BLaER1 treated with 17β-estradiol and CSF1 and Interleukin-3, amounts not matched to agents 10 nM and 100 nM (cell line): ENCODE measurements around the gene FAIM.
"Not testable (repeated sequence)": the region's sequence is repeated elsewhere in the genome, so short reads cannot be mapped to it uniquely, and the experiment has no call there.

Experiments
- H3K27ac ChIP-seq, 11 experiments: shearing (Covaris generic); formaldehyde crosslinking; 2 replicates each; pipeline ENCODE4 v1.8.1; 2022
- H3K27me3 ChIP-seq, 11 experiments: shearing (Covaris generic); formaldehyde crosslinking; 2 replicates each; pipeline ENCODE4 v1.8.1; 2022
- H3K36me3 ChIP-seq, 11 experiments: shearing (Covaris generic); formaldehyde crosslinking; 2 replicates each; pipeline ENCODE4 v1.8.1; 2022
- H3K4me1 ChIP-seq, 10 experiments: shearing (Covaris generic); formaldehyde crosslinking; 2 replicates each; pipeline ENCODE4 v1.8.1; 2022
- H3K4me2 ChIP-seq, 11 experiments: shearing (Covaris generic); formaldehyde crosslinking; 2 replicates each; pipeline ENCODE4 v1.8.1; 2022
- H3K4me3 ChIP-seq, 10 experiments: shearing (Covaris generic); formaldehyde crosslinking; 2 replicates each; pipeline ENCODE4 v1.8.1; 2022
- H3K9ac ChIP-seq, 11 experiments: shearing (Covaris generic); formaldehyde crosslinking; 2 replicates each; pipeline ENCODE4 v1.8.1; 2022
- H3K9me3 ChIP-seq, 11 experiments: shearing (Covaris generic); formaldehyde crosslinking; replicated peaks in 1 of 11; 2 replicates each; pipeline ENCODE4 v1.8.1; 2022
- H4K20me1 ChIP-seq, 11 experiments: shearing (Covaris generic); formaldehyde crosslinking; 2 replicates each; pipeline ENCODE4 v1.8.1; 2022
- Cebpa-rat ChIP-seq, 11 experiments: shearing (Covaris generic); IDR thresholded peaks; 2 replicates each; pipeline ENCODE4 v1.8.1; 2022

FAIM gene, protein sequence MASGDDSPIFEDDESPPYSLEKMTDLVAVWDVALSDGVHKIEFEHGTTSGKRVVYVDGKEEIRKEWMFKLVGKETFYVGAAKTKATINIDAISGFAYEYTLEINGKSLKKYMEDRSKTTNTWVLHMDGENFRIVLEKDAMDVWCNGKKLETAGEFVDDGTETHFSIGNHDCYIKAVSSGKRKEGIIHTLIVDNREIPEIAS

DNA sequence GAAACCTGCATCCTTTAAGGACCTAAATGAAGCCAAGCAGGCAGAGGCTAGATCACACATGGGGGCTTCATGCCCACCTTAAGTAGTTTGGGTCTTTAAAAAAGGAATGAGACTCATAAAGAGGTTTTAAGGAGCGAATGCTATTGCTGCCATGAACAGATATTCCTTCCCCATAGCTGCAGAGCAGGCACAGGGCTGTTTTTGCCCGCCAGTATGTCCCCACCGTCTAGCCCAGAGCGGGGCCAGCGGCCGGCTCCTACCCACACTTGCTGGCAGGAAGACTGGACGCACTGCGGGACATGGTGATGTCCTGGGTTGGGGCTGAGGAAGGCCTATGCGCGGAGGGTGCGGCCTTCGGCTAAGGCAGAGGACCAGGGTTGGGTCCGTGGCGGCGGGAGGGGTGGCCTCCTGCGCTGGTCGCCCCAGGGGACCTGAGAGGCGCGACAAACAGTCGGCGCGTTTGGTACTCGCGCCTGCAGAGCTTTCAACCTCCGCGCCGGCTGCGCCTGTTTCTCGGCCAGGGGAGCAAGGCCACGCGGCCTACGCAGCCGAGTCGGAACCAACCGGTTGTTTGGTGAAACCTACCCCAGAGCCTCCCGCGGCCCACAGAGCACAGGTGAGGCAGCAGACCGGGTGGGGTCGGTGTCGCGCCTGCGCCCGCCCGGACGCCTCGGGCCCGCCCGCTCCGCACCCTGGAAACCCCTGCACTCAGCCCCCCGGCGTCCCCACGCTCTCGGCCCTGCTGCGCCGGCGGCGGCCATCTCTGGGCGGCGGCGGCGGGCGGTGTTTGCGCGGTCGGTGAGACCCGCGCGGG is at the start of gene FAIM:
Gene FAIM (plus strand): TSS at position 450 of the 814 bp plus-strand sequence. CDS start 10,956 bp downstream, outside the sequence.
- Histone ChIP-seq H3K4me1 (peaks cover 15 to 32% (median 24%) of the 10 kb centered on the region in 10 experiments), H4K20me1 (peaks cover 0 to 4% (median 0%) of the 10 kb centered on the region in 11 experiments; a peak in 1 of 22 replicates), H3K4me3 (peak within 1 kb of the TSS; percentile 51 to 85 (median 78)), H3K9me3 (peaks cover 0 to 12% (median 10%) of the 10 kb centered on the region in 11 experiments; a peak in 12 of 22 replicates), H3K4me2 (peak within 1 kb of the TSS; percentile 69 to 92 (median 89)), H3K36me3 (peaks cover 0 to 24% (median 3%) of the 10 kb centered on the region in 11 experiments; a peak in 9 of 22 replicates), H3K9ac (peak within 1 kb of the TSS; percentile 93 to 99 (median 98)), H3K27ac (peak within 1 kb of the TSS; percentile 90 to 99 (median 97)), H3K27me3 (no peaks in the 10 kb centered on the region)
- no peak for TF ChIP-seq Cebpa-rat (IDR thresholded peaks at IDR 0.05)

DNA sequence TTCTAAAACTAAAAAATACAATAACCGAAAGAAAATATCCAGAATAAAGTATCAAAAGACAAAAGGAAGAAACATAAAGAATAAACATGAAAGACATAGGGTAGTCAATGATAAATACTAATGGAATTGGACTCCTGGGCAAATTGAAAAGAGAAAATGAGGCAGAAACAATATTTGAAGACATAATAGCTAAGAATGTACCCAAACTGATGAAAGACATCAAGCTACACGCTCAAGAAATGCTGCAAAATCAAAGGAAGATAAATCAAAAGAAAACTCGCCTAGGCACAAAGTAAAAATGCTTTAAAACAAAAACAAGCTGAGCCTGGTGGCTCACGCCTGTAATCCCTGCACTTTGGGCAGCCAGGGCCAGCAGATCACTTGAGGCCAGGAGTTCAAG is 49.4 kb upstream of the FAIM start:
- H3K27ac ChIP-seq: no peak overlapping the region
- H3K4me3 ChIP-seq: no peak overlapping the region
- no peaks in the 10 kb centered on the region for H4K20me1 ChIP-seq
- H3K9ac ChIP-seq: no peak overlapping the region
- no peak overlapping the region for H3K4me2 ChIP-seq
- no peak for TF ChIP-seq Cebpa-rat (IDR thresholded peaks at IDR 0.05)
- no peaks in the 10 kb centered on the region for H3K27me3 ChIP-seq
- H3K36me3 ChIP-seq: peaks cover 8 to 48% (median 35%) of the 10 kb centered on the region in 11 experiments; a peak in 21 of 22 replicates
- no peaks in the 10 kb centered on the region for H3K4me1 ChIP-seq
- H3K9me3 ChIP-seq: peaks cover 45 to 87% (median 65%) of the 10 kb centered on the region in 11 experiments

DNA sequence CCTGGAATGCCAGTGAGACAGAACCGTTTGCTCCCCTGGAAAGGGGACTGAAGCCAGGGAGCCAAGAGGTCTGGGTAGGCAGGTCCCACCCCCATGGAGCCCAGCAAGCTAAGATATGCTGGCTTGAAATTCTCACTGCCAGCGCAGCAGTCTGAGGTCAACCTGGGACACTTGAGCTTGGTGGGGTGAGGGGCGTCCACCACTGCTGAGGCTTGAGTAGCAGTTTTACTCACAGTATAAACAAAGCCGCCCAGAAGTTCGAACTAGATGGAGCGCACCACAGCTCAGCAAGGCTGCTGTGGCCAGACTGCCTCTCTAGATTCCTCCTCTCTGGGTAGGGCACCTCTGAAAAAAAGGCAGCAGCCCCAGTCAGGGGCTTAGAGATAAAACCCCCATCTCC is 48.1 kb upstream of the FAIM start:
- no peaks in the 10 kb centered on the region for H3K27me3 ChIP-seq
- H3K4me3 ChIP-seq: no peak overlapping the region
- peaks cover 35 to 76% (median 54%) of the 10 kb centered on the region in 11 experiments for H3K9me3 ChIP-seq
- no peak overlapping the region for H3K9ac ChIP-seq
- H3K27ac ChIP-seq: no peak overlapping the region
- H3K4me2 ChIP-seq: no peak overlapping the region
- no peaks in the 10 kb centered on the region for H3K4me1 ChIP-seq
- TF ChIP-seq Cebpa-rat (IDR thresholded peaks at IDR 0.05): no peak
- peaks cover 4 to 37% (median 29%) of the 10 kb centered on the region in 11 experiments; a peak in 21 of 22 replicates for H3K36me3 ChIP-seq
- no peaks in the 10 kb centered on the region for H4K20me1 ChIP-seq

DNA sequence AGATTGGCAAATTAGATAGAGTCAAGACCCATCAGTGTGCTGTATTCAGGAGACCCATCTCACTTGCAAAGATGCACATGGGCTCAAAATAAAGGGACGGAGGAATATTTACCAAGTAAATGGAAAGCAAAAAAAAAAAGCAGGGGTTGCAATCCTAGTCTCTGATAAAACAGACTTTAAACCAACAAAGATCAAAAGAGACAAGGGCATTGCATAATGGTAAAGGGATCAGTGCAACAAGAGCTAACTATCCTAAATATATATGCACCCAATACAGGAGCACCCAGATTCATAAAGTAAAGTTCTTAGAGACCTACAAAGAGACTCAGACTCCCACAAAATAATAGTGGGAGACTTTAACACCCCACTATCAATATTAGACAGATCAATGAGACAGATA is 45.7 kb upstream of the FAIM start:
- H3K27me3 ChIP-seq, H3K4me2 ChIP-seq: not testable (repeated sequence)

DNA sequence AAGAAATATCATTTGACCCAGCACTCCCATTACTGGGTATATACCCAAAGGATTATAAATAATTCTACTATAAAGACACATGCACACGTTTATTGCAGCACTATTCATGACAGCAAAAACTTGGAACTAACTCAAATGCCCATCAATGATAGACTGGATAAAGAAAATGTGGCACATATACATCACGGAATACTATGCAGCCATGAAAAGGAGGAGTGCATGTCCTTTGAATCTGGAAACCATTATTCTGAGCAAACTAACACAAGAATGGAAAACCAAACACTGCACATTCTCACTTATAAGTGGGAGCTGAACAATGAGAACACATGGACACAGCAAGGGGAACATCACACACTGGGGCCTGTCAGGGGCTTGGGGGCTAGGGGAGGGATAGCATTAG is 42.3 kb upstream of the FAIM start:
- H3K27ac ChIP-seq, H4K20me1 ChIP-seq, H3K27me3 ChIP-seq, H3K4me1 ChIP-seq, H3K4me3 ChIP-seq, H3K9ac ChIP-seq, H3K4me2 ChIP-seq: not testable (repeated sequence)
- Histone ChIP-seq H3K36me3 (peaks cover 0 to 24% (median 13%) of the 10 kb centered on the region in 11 experiments; a peak in 10 of 22 replicates), H3K9me3 (peaks cover 0 to 25% (median 5%) of the 10 kb centered on the region in 11 experiments; a peak in 9 of 22 replicates)

More for the DNA sequence above, 45.7 kb upstream of the FAIM start:
- H3K4me3 ChIP-seq, H3K4me1 ChIP-seq, H4K20me1 ChIP-seq, H3K9ac ChIP-seq, H3K27ac ChIP-seq: not testable (repeated sequence)
- H3K36me3 ChIP-seq: peaks cover 4 to 30% (median 22%) of the 10 kb centered on the region in 11 experiments; a peak in 20 of 22 replicates
- H3K9me3 ChIP-seq: peaks cover 21 to 59% (median 37%) of the 10 kb centered on the region in 11 experiments

DNA sequence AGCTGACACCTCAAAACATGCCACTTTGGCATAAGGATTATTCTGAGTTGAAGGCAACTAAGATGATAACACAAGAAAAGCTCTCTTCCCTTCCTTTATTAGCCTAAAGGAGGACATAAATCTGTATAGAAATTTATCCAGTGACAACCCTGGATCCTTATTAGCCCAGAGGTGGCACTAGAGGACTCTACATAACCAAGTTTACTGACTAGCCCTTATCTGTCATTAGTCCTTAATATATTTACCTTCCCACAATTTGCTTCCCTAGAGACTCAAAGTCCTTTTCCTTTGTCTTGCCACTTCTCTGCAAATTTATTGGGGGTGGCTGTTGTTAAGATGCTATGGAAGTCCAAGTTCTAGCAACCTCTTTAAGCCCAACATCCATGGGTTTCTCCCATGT is 41.2 kb upstream of the FAIM start:
- H3K36me3 ChIP-seq: peaks cover 0 to 24% (median 13%) of the 10 kb centered on the region in 11 experiments; a peak in 8 of 22 replicates
- H4K20me1 ChIP-seq: no peaks in the 10 kb centered on the region
- H3K9me3 ChIP-seq: peaks cover 0 to 16% (median 5%) of the 10 kb centered on the region in 11 experiments; a peak in 7 of 22 replicates
- H3K9ac ChIP-seq: no peak overlapping the region
- H3K4me3 ChIP-seq: no peak overlapping the region
- no peaks in the 10 kb centered on the region for H3K4me1 ChIP-seq
- no peak overlapping the region for H3K27ac ChIP-seq
- no peaks in the 10 kb centered on the region for H3K27me3 ChIP-seq
- H3K4me2 ChIP-seq: no peak overlapping the region
- no peak for TF ChIP-seq Cebpa-rat (IDR thresholded peaks at IDR 0.05)

DNA sequence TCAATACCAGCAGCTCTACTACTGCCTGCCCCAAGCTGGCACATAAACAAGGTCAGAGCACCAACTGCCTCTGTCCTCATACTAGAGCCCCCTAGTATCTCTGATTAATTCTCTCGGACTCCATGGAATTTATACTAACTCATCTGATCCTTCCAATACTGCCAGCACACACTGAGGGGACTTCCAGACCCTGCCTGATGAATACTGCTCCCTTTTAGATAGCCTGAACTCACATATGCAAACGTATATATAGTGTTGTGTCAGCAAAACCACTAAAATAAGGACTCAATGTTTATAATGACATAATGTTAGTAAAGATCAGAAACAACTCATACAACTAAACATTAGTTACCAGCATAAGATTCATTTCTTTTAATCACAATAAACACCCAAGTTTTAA is 39.5 kb upstream of the FAIM start:
- H3K9ac ChIP-seq: no peak overlapping the region
- no peak for TF ChIP-seq Cebpa-rat (IDR thresholded peaks at IDR 0.05)
- no peaks in the 10 kb centered on the region for H3K27me3 ChIP-seq
- no peak overlapping the region for H3K4me2 ChIP-seq
- H4K20me1 ChIP-seq: no peaks in the 10 kb centered on the region
- H3K27ac ChIP-seq: no peak overlapping the region
- no peaks in the 10 kb centered on the region for H3K4me1 ChIP-seq
- H3K36me3 ChIP-seq: peaks cover 5 to 40% (median 22%) of the 10 kb centered on the region in 11 experiments; a peak in 19 of 22 replicates
- no peak overlapping the region for H3K4me3 ChIP-seq
- H3K9me3 ChIP-seq: peaks cover 12 to 24% (median 17%) of the 10 kb centered on the region in 11 experiments

DNA sequence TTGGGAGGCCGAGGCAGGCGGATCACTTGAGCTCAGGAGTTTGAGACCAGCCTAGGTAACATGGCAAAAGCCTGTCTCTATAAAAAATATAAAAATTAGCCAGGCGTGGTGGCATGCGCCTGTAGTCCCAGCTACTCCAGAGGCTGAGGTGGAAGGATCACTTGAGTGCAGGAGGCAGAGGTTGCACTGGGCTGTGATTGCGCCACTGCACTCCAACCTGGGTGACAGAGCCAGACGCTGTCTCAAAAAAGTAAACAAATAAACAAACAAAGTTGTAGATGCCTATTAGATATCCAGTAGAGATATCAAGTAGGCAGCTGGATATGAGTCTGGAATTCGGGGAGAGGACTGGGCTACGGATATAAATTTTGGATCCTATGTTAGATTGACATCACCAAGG is 38.9 kb upstream of the FAIM start:
- not testable (repeated sequence) for H3K4me3 ChIP-seq, H3K4me2 ChIP-seq, H3K4me1 ChIP-seq, H3K9ac ChIP-seq, H3K27me3 ChIP-seq, H3K27ac ChIP-seq, H4K20me1 ChIP-seq
- peaks cover 8 to 45% (median 27%) of the 10 kb centered on the region in 11 experiments; a peak in 20 of 22 replicates for H3K36me3 ChIP-seq
- H3K9me3 ChIP-seq: peaks cover 17 to 26% (median 21%) of the 10 kb centered on the region in 11 experiments

DNA sequence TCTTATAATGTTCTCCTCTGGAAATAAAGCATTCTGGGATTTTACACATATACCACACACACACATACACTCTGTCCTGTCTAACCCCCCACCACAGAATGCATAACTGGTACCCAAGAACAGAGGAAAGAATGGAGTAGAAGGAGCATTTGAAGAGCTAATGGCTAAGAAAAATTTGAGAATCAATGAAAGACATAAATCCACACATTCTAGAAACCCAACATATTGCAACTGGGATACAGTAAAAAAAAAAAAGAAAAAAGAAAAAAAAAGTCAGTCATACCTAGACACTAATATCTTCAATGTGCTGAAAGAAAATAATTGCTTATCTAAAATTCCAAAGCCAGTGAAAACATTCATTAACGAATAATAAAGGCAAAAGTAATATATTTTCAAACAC is 35.4 kb upstream of the FAIM start:
- Histone ChIP-seq H3K4me3 (no peak overlapping the region), H3K36me3 (peaks cover 8 to 47% (median 30%) of the 10 kb centered on the region in 11 experiments; a peak in 19 of 22 replicates), H3K4me1 (peaks cover 4 to 10% (median 10%) of the 10 kb centered on the region in 10 experiments; a peak in 19 of 20 replicates), H3K9ac (no peak overlapping the region), H3K27me3 (peaks cover 0 to 9% (median 0%) of the 10 kb centered on the region in 11 experiments; a peak in 2 of 22 replicates), H4K20me1 (peaks cover 0 to 6% (median 0%) of the 10 kb centered on the region in 11 experiments; a peak in 2 of 22 replicates), H3K27ac (no peak overlapping the region), H3K9me3 (peaks cover 21 to 39% (median 26%) of the 10 kb centered on the region in 11 experiments), H3K4me2 (no peak overlapping the region)
- TF ChIP-seq Cebpa-rat (IDR thresholded peaks at IDR 0.05): no peak
